NCI-H2081 (cell line): ENCODE measurements around the gene UNC119B.
"Not testable (repeated sequence)": the region's sequence is repeated elsewhere in the genome, so short reads cannot be mapped to it uniquely, and the experiment has no call there.

Experiments
- DNase-seq, 2 experiments: peaks; one replicate each; lab custom pipeline; 2025; lab: John Stamatoyannopoulos, UW

Gene UNC119B

DNA sequence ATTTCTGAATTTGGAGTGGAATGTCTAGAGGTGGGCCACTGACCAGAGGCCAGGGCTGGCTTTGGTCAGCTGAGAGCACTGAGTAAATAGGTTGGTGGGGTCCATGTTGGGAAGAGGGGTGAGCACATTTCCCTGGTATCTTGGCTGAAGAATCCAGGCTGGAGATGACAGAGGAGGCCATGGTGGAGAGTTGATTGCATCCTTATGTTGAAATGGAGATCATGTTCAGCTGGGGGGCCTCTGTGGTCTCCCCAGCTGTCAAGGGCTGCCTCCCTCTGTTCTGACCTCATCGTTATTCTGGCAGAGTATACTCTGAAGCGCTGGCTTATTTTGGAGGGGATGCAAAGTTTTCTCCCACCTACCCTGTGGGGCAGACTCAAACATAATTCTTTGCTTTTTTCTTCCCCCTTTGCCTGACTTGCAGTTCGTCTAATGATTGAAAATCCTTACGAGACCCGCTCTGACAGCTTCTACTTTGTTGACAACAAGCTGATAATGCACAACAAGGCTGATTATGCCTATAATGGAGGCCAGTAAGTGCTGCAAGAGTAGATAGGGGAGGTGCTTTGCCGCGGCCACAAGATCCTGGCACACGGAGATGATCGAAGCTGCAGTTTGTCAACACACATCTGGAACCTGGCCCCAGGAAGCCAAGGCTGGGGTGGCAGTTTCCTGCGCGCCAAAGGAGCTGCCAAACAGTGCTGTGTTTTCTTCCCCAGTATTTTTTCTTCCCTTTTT lies 9.4 kb downstream of the UNC119B start:
- no peak for DNase-seq

DNA sequence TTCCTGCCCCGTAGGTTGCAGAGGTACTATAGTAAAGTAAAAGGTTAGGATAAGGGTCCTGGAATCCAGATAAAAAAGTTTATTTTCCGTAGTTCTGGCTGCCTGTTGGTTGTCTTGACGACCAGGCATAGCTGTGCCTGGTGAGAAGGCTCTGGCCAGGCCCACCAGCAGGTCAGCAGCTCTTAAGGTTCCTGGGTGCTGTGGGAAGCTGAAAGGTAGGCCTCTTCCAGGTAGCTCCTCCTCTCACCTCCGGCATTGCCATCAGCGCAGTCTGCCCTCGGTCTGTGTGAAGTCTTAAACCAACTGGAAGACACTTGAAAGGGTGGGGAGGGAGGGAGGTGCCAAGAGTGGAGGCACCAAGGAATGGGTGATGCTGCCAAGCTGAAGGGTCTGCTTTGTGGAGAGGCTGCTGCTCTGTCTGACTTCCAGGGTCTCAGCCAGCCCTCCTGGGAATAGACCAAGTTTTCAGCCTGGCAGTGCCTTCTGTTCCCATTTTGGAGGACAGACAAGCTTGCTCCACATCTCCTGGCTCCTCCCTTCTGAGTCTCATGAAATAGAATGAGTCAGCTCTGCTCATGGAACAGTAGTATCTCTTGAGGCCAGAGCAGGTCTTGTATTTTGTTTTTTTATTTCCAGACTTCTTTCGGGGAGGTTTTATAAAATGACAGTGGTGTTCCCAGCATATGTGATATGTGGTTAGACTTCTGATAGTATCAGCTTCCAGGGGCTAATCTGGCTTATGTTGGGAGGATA lies 10.2 kb downstream of the UNC119B start:
- DNase-seq = no peak

DNA sequence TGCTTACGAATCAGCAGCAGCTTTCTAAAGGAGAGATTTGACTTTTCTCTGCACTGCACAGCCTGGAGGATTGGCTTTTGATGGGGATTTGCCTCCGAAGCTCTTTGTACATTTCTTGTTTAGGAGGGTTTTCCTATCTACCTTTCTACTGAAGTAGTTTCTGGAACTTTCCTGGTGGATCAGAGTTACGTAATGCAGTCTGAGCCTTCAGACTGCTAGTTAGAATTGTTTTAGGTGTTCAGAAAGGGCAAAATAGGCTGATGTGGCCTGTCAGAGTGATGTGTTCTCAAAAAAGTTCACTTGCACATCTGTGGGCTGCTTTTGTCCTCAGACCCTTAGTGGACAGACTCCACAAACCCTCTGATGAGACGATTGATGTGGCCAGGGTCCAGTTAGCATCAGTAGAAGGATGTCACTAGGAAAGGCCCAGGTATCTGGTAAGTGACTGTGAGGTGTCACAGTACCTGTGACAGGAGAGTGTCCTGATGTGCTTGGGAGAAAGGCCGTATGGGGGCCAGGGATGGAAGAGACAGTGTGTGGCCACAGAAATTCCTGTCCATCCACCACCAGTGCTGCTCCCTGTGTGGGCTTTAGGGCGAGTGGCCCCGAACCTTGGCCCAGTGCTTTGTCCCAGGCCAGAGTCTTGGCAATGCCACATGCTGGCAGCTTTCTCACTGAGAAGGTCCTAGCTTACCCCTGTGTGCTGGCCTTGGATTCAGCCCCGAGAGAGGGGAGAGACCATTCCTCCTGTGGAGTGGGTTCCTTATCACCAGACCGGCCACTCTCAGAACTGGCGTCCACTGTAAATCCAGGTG lies 10.9 kb downstream of the UNC119B start:
- no peak for DNase-seq

DNA sequence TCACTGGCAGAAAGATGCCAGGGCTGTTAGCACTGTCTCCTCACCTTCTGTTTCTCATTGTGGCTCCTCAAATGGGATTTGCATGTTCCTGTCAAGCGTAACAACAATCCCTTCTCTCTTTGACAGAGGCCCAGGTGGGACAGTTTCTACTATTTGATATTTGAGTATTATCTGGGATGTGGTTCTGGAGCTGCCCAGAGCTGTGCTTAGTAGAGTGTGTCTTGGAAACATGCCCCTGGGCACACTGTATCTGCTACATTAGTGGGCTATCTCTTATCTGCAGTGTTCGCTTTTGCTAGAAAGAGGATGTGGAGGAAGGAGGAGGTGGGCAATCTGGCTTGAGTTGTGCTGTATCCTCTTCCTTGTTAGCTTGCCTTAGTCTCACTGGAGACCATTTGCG lies 11.6 kb downstream of the UNC119B start:
- DNase-seq = no peak

DNA sequence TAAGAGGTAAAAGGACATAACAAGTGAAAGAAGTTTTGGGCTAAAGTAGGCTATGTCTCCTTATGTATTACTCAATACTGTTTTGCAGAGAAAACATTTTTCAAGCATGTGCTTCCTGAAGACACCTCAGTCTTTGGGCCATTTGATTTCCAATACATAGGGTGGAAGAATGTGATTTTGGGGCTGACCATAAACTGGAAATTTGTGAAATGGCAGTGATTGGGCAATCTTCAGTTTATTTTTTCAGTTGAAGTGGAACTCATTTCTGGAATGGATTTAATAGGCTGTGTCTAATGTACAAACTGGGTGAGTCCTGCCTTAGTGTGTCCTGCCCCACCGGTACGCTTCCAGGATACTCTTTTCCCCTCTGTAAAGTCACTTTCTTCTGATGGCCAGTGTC lies 12.5 kb downstream of the UNC119B start:
- no peak for DNase-seq

DNA sequence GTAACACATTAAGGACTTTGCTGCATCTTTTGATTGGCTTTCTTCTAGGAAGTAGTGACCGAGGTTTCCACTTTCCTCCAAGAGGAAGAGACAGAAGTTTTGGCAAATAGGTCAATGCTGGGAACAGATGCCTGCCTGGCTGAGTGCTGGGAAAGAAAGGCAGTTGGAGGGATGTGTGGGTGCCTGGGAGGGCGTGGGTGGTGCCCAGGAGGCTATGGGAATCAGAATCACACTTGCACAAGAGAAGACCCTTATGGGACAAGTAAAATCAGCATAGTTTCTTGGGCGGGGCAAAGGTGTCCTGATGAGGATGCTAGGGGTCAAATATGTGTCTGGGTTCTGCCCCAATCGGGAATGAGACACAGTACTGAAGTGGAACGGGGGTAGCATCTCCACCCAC lies 14.5 kb downstream of the UNC119B start:
- no peak for DNase-seq

DNA sequence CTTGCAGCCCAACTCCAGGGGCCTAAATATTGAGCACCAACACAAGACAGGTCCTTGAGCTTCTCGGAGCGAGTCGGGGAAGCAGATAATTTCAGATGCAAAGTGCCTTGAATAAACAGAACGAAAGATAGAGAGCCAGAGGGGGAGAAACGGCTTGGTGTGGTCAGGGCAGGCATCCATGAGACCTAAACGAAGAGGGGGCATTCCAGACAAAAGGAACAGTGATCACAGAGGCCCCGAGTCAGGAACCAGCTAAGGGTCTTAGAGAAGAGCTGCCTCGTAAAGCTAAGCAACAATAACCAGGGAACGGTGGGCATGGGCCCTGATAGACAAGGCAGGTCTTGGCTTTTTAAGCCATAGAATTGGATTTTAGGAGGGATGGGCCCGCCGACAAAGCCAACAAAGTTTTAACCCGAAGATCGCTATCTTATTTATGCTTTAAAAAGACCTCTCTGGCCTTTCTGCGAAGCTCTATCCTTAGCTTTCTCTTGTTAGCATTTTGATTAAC lies 14.9 kb downstream of the UNC119B start:
- DNase-seq = no peak

DNA sequence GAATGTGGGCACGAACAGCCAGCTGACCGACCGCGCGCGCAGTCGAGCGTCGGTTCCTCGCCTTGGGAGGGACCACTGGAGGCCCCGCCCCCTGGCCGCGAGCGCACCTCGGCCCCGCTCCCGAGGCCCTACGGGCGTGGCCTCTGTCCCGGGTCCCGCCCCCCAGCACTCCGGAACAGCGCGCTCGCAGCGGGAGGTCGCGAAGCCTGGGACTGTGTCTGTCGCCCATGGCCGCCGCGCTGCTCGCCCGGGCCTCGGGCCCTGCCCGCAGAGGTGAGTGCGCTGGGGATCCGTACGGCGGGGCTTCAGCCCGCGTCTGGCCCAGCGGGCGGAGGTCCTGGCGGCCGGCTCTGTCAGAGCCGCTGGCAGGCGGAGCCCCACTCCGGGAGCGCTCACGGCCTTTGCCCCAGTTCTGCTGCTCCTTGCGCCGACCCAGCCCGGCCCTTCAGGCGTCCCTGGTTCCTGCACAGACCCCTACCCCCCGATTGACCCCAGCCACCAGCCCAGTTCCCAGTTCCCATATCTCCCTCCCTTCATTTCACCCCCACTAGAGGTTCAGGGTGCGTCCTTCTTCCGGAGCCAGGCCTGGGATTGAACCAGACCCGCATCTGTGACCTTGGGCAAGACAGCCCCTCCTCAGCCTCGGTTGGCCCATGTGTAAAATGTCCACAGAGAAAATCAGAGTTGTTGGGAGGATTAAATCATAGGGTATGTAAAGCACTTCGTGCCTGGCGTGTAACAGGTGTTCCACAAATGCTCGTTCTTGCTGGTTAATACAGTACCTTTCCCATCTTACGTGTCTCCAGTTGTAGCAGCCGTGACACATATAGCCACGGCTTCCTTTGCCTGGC lies 15.6 kb downstream of the UNC119B start, which contains the start of gene ACADS:
Gene ACADS (plus strand): TSS at position 168 of the 851 bp plus-strand sequence. CDS start 60 bp downstream, at position 228.
- DNase-seq = peak; percentile 86 to 88

DNA sequence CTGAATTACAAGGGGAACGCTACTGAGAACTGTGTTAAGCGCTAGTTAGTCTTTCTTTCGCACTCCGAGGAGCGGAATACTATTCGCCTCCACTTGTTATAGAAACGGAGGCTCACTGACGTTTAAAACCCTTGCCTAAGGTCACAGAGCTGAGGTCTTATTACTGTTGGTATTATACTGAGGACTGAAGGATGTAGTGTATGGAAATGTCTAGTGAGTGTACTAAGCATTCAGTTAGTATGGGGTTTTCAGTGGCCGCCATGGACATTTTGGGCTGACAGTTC lies 16.2 kb downstream of the UNC119B start:
- no peak for DNase-seq

DNA sequence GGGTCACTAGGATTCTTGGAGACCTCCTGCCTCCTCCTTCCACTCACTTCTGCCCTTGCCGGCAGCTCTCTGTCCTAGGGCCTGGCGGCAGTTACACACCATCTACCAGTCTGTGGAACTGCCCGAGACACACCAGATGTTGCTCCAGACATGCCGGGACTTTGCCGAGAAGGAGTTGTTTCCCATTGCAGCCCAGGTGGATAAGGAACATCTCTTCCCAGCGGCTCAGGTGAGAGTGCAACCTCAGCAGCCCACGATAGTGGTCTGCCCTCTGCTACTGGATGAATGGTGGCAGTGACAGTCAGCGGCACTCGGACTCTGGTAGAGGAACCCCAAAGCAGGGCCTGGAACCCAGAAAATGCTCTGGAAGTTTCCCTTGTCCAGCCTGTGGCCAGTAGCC lies 16.7 kb downstream of the UNC119B start:
- DNase-seq = no peak

DNA sequence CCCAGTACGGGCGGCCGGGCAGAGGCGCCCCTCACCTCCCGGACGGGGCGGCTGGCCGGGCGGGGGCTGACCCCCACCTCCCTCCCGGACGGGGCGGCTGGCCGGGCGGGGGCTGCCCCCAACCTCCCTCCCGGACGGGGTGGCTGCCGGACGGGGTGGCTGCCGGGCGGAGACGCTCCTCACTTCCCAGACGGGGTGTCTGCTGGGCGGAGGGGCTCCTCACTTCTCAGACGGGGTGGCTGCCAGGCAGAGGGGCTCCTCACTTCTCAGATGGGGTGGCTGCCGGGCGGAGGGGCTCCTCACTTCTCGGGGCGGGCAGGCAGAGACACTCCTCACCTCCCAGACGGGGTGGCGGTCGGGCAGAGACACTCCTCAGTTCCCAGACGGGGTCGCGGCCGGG lies 21.9 kb downstream of the UNC119B start:
- DNase-seq = not testable (repeated sequence)

DNA sequence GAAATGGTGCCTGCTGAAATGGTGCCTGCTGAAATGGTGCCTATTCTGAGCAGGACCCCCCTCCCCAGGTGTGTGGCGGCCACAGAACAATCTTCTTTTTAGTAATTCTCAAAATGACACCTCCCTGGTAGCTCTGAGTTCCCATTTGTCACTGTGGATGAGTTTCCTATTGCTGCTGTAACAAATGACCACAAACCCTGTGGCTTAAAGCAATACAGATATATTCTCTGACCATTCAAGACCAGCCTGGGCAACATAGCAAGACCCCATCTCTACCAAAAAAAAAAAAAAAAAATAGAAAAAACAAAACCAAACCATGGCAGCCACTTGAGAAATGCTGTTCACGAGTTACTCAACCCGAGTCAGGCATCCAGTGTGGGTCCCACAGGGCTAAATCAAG lies 23.3 kb downstream of the UNC119B start:
- no peak for DNase-seq

DNA sequence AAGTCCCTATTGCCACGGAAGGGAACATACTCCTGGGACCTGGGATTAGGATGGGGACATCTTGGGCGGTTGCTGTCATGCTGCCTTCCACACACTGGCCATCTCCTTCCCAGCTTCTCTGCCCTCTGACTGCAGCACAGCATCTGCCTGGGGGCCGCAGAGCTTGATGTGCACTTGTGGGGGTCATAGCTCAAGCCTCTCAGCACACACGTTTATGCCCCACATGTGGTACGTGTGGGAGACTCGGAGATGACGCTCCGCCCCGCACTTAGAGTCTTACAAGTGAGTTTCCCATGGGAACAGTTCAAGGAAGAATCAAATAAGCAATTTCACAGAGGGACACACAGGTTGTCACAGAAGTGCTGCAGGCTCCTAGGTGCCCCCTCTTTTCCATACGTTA lies 24.0 kb downstream of the UNC119B start:
- DNase-seq = no peak

DNA sequence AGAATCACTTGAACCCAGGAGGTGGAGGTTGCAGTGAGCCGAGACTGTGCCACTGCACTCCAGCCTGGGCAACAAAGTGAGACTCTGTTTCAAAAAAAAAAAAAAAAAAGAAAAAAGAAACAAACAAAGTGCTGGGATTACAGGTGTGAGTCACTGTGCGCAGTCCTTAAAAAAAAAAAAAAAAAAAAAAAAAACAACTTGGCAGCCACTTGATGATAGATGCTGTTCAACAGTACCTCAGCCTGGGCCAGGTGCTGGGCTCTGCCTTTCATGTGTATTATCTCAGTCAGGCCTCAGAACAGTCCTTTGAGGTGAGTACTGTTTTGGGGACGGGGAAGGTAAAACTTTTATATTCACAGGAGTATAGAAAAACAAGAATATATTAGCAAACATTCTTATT lies 24.9 kb downstream of the UNC119B start:
- DNase-seq = no peak

DNA sequence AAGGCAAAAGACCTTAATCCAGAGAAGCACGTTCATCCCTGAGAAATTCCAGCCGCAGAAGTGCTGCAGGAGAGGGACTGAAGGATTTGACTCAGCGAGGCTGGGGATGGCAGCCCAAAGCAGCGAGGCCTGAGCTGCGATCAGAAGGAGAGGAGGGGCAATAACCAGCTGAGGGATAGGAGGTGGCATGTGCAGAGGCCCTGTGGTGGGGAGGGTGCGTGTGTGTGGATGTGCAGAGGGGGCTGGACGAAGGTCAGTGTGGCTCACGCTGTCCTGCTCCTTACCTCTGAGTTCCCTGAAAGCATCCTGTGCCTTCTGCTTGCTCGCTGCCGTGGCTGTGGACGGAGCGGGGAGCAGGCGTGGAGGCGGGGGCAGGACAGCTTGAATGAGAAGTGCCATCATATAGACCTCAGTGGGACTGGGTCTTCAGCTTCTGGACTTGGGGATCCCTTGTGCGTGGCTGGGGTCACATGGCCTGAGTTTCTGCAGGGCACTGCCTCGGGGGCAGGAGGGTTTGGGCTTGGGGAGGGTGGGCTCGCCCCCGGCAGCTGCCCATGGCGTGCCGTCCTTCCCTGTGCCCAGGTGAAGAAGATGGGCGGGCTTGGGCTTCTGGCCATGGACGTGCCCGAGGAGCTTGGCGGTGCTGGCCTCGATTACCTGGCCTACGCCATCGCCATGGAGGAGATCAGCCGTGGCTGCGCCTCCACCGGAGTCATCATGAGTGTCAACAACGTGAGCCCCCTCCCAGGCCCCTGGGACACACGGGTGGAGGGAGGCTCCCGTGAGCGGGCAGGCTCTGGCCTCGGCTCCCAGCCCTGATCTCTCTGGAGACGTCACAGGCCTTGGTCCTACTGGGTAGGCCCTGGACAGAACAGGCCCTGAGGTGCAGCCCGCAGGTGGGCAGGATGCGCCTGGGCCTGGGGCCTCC lies 26.4 kb downstream of the UNC119B start:
- DNase-seq = no peak

DNA sequence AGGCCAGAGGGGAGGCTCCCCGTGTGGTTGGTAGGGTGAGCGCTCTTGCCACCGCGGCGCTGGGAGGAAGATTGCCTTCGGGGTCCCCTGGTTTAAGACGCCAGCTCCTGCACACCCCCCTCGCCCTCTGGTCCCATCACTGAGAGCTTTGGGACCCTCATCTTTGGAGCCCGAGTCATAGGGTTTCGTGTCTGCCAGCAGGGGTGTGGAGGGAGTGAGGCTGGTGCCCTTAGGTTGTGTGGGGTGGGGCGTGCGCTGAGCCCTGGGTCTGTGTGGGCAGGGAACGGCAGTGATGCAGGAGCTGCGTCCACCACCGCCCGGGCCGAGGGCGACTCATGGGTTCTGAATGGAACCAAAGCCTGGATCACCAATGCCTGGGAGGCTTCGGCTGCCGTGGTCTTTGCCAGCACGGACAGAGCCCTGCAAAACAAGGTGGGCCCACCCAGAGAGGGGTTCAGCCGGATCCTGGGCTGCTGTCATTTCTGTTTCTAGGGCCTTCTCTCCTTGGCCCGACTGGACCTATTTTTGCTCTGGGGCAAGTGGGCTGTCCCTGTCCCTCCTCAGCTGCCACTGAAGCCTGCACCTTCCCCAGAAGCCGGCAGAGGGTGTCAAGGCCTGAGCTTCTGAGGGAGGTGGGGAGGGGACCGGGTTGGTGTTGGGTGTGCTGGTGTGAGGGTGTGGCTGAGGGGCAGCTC lies 27.4 kb downstream of the UNC119B start:
- DNase-seq = no peak

DNA sequence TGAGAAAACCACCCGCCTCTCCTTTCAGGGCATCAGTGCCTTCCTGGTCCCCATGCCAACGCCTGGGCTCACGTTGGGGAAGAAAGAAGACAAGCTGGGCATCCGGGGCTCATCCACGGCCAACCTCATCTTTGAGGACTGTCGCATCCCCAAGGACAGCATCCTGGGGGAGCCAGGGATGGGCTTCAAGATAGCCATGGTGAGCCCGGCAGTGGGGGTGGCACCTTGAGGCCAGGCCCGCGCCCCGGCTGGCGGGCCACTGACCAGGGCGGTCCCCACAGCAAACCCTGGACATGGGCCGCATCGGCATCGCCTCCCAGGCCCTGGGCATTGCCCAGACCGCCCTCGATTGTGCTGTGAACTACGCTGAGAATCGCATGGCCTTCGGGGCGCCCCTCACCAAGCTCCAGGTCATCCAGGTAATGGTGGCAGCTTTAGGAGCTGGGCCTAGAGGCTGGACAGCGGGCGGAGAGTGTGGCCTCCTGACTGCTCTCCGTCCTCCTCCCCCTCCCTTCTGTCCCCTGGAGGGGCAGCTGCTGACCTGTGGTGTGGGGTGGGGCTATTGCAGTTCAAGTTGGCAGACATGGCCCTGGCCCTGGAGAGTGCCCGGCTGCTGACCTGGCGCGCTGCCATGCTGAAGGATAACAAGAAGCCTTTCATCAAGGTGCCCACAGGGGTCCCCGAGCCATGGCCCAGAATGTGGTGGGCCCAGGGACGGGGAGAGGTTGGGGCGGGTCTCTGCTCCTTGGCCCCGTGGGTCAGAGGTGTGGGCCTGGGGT lies 28.2 kb downstream of the UNC119B start:
- DNase-seq = no peak

DNA sequence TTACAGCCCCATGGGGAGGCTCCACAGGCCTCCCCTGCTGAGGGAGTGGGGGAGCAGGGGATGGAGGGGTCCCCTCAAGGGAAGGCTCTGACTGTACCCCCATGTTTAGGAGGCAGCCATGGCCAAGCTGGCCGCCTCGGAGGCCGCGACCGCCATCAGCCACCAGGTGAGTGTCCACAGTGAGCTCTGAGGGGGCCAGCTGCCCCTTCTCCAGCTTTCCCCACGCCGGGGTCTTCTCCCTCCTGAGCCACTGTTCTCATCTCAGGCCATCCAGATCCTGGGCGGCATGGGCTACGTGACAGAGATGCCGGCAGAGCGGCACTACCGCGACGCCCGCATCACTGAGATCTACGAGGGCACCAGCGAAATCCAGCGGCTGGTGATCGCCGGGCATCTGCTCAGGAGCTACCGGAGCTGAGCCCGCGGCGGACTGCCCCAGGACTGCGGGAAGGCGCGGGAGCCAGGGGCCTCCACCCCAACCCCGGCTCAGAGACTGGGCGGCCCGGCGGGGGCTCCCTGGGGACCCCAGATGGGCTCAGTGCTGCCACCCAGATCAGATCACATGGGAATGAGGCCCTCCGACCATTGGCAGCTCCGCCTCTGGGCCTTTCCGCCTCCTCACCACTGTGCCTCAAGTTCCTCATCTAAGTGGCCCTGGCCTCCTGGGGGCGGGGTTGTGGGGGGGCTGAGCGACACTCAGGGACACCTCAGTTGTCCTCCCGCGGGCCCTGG lies 28.9 kb downstream of the UNC119B start:
- DNase-seq = no peak
